Transverse colon (tissue), 4 donors: ENCODE measurements around the gene INTS11. TPM values are rescaled to one million over a fixed set of nuclear protein-coding genes. Genes with fewer than 3 reads are reported as not detected.

ENCODE experiments used
- DNase-seq: peaks from one replicate; pipeline ENCODE4 v3.0.0-alpha.2; 2019
- H3K27ac ChIP-seq, 4 donors: fragments of 200-600 bp; sonication (generic); 2 replicates each; pipeline ENCODE4 v1.5.1; 2016 to 2018; ENCODE audit warnings: inconsistent platforms in 4 of 4
- H3K27me3 ChIP-seq: fragments of 200-600 bp; sonication (generic); 2 replicates; pipeline ENCODE4 v1.5.1; 2017; ENCODE audit warnings: inconsistent platforms
- H3K36me3 ChIP-seq, 4 donors: fragments of 200-600 bp; sonication (generic); 2 replicates each; pipeline ENCODE4 v1.5.1; 2017 to 2019; ENCODE audit warnings: inconsistent platforms in 4 of 4
- H3K4me1 ChIP-seq, 4 donors: fragments of 200-600 bp; sonication (generic); 2 replicates each; pipeline ENCODE4 v1.5.1; 2017 to 2020; ENCODE audit warnings: inconsistent platforms in 4 of 4
- H3K4me3 ChIP-seq, 4 donors: fragments of 200-600 bp; sonication (generic); 1 replicate in 1 of 4; 2 replicates in 3 of 4; pipeline versions ENCODE4 v1.5.1 to v1.6.1; 2017 to 2019; ENCODE audit warnings: inconsistent platforms in 4 of 4
- H3K9me3 ChIP-seq, 2 donors: fragments of 200-600 bp; sonication (generic); 2 replicates each; pipeline ENCODE4 v1.5.1; 2017 to 2019; ENCODE audit warnings: inconsistent platforms in 2 of 2
- EP300 ChIP-seq: sonication (generic); formaldehyde crosslinking; IDR thresholded peaks from one replicate; pipeline ENCODE4 v1.6.1; 2017; ENCODE audit warnings: antibody characterized with exemption, low read depth
- POLR2A ChIP-seq: fragments of 450-650 bp; IDR thresholded peaks from one replicate; pipeline ENCODE4 v1.6.1; 2016; ENCODE audit warnings: antibody characterized with exemption, mild to moderate bottlenecking, moderate library complexity
- POLR2AphosphoS5 ChIP-seq, 3 donors: sonication (generic); formaldehyde crosslinking; IDR thresholded peaks; one replicate each; pipeline ENCODE4 v1.6.1; 2016; ENCODE audit warnings: antibody characterized with exemption in 3 of 3
- WGBS, 2 donors: methylation state at CpG; one replicate each; pipeline ENCODE4 v1.1.5; 2018; ENCODE audit warnings: low coverage in 1 of 2; 5-methylcytosine and 5-hydroxymethylcytosine counted together
- in situ Hi-C, 4 donors: fragments of 200-750 bp; cut with MboI; loops; one replicate each; pipeline versions ENCODE4 v1.15.0 to v1.15.1; 2017; ENCODE audit warnings: low sequenced_read_pairs in 3 of 4, low pct_ligation_motif_present in 1 of 4, low pct_unique_long_range_greater_than_20kb in 1 of 4
- intact Hi-C: fragments of 100-400 bp; cut with DNase I; formaldehyde crosslinking; loops from one replicate; pipeline ENCODE4 v1.15.1; 2023; ENCODE audit warnings: low total_unique reads
- total RNA-seq, 4 donors: library from RNA; depleted of rRNA; stranded (reverse); fragments of >200 nt; gene quantifications; one replicate each; pipeline ENCODE4 v1.1.0, GENCODE V29; 2016
- TF ChIP-seq, protein P1 (sequence below), 5 experiments: fragments of 200-600 bp in 3 of 5; fragments of 450-650 bp in 2 of 5; sonication (generic) in 3 of 5; IDR thresholded peaks; 1 replicate in 2 of 5; 2 replicates in 3 of 5; pipeline ENCODE4 v1.5.1; 2016 to 2017; ENCODE audit warnings: antibody characterized with exemption in 5 of 5, inconsistent platforms in 3 of 5, mild to moderate bottlenecking in 2 of 5, moderate library complexity in 1 of 5

INTS11 gene
- total RNA-seq, 4 donors from 2014 or later: 118 to 424 (median 140) TPM

DNA sequence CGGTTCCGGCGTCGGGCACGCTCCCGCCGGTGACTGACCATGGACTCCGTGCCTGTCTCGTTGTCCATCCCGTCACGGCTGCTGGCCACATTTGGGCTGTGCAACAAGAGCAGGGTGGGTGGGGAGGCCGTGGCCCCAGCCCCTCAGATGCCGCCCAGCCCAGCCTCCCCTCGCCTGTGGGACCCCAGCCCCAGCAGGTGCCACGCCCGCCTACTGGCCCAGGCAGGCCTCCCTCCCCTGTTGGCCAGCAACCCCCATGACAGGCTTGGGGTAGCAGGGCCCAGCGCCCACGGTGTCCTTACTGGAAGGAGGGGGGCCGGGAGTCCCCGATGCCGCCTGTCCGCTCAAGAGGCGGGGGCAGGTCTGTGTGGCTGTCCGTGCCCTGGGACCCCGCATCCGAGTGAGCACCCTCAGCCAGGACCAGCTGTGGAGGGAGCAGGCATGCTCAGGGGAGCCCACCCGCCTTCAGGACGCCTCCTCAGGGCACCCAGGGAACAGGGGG, 17.7 kb upstream of the INTS11 start:
- no peak overlapping the region for H3K27ac ChIP-seq
- DNase-seq: no peak
- intact Hi-C loops: no loop called here
- peaks cover 0 to 3% (median 0%) of the 10 kb centered on the region in 4 donors for H3K36me3 ChIP-seq
- TF ChIP-seq POLR2A (no peak), POLR2AphosphoS5 (IDR thresholded peaks at IDR 0.05) (no peak), EP300 (no peak)
- TF ChIP-seq, protein P1, sequence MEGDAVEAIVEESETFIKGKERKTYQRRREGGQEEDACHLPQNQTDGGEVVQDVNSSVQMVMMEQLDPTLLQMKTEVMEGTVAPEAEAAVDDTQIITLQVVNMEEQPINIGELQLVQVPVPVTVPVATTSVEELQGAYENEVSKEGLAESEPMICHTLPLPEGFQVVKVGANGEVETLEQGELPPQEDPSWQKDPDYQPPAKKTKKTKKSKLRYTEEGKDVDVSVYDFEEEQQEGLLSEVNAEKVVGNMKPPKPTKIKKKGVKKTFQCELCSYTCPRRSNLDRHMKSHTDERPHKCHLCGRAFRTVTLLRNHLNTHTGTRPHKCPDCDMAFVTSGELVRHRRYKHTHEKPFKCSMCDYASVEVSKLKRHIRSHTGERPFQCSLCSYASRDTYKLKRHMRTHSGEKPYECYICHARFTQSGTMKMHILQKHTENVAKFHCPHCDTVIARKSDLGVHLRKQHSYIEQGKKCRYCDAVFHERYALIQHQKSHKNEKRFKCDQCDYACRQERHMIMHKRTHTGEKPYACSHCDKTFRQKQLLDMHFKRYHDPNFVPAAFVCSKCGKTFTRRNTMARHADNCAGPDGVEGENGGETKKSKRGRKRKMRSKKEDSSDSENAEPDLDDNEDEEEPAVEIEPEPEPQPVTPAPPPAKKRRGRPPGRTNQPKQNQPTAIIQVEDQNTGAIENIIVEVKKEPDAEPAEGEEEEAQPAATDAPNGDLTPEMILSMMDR (IDR thresholded peaks at IDR 0.05): no peak
- H3K9me3 ChIP-seq: no peaks in the 10 kb centered on the region
- H3K4me1 ChIP-seq: peaks cover 23 to 28% (median 24%) of the 10 kb centered on the region in 4 donors
- 94% methylated on average over 23 of the region's 28 CpGs; no CpG with 5 or more reads in 1 of the 2 donors for WGBS, 2 donors
- no peaks in the 10 kb centered on the region for H3K27me3 ChIP-seq
- in situ Hi-C loops: no loop called here
- no peak overlapping the region for H3K4me3 ChIP-seq

DNA sequence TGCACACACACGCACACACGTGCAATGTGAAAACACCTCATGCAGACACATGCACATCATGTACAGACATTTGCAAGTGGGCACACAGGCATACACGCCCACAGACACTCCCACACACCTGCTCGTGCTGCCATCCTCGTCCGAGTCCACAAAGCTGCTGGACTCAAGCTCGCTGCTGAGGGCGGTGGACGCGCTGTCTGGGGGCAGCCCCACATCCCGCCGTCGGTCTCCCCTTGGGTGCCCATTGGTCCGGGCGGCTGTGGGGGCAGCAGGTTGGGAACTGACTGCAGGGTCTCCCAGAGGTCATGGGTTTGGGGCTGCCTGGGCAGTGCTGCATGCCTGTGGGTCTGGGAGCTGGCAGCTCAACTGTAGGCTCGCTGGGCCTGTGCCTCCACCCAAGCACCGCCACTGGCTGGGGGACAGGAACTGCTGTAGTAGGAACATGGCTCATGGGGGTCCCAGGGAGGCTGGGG, 17.1 kb upstream of the INTS11 start:
- H3K9me3 ChIP-seq: no peaks in the 10 kb centered on the region
- TF ChIP-seq, protein P1 (IDR thresholded peaks at IDR 0.05): no peak
- no peak for TF ChIP-seq POLR2A
- no peak for TF ChIP-seq EP300
- TF ChIP-seq POLR2AphosphoS5 (IDR thresholded peaks at IDR 0.05): no peak

DNA sequence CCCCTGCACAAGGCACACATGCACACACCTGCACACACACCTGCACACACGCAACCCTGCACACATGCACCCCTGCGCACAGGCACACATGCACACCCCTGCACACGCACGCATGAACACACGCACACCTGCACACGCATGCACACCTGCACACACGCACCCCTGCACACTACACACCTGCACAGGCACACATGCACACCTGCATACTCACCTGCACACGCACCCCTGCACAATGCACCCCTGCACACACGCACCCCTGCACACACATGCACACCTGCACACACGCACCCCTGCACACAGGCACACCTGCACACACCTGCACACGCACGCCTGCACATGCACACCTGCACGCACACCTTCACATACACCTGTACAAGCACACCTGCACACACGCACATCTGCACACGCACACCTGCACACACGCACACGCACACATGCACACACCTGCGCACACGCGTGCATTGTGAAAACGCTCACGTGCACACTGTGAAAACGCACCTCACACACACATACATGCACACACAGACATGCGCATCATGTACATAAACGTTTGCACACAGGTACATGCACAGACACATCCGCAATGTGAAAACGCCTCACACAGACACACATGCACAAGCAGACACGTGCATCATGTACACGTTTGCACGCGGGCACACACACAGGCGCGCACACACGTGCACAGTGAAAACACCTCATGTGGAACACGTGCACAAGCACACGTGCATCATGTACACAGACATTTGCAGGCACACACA, 16.5 kb upstream of the INTS11 start:
- WGBS, 2 donors: 89 to 93% methylated on average over 18 to 36 of the region's 36 CpGs
- Histone ChIP-seq H3K27ac (no peak overlapping the region), H3K4me1 (peaks cover 11 to 17% (median 13%) of the 10 kb centered on the region in 4 donors), H3K36me3 (peaks cover 0 to 3% (median 0%) of the 10 kb centered on the region in 4 donors), H3K27me3 (no peaks in the 10 kb centered on the region), H3K9me3 (no peaks in the 10 kb centered on the region), H3K4me3 (no peak overlapping the region)
- intact Hi-C loops (no loop called here), in situ Hi-C loops (no loop called here)
- TF ChIP-seq POLR2A: no peak
- DNase-seq: no peak

More for the DNA sequence above, 17.1 kb upstream of the INTS11 start:
- in situ Hi-C loops (no loop called here), intact Hi-C loops (no loop called here)
- Histone ChIP-seq H3K4me3 (no peak overlapping the region), H3K36me3 (peaks cover 0 to 3% (median 0%) of the 10 kb centered on the region in 4 donors), H3K4me1 (peaks cover 18 to 23% (median 19%) of the 10 kb centered on the region in 4 donors), H3K27me3 (no peaks in the 10 kb centered on the region), H3K27ac (no peak overlapping the region)
- no peak for DNase-seq
- WGBS, 2 donors: 93% methylated on average over 17 of the region's 17 CpGs; no CpG with 5 or more reads in 1 of the 2 donors

DNA sequence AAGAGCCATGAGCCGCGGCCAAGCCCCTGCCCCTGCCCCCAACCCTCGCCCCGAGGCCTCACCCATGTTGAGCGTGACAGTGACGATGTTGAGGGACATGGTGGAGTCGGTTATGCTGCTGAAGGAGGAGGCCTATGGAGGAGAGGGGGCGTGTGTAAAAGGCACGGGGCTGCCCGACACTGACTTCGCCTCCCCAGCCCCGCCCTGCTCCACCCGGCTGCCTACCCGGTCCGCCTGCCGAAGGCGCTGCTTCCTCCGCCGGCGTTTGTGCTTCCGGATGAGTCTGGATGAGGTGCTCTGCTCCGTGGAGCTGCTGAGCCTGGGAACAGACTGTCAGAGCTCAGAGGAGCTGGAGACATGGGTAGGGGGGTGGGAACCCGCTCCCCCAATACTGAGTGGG, 15.7 kb upstream of the INTS11 start:
- in situ Hi-C loops: no loop called here
- 88% methylated on average over 23 of the region's 23 CpGs; no CpG with 5 or more reads in 1 of the 2 donors for WGBS, 2 donors
- H3K4me1 ChIP-seq: peaks cover 4 to 9% (median 5%) of the 10 kb centered on the region in 4 donors
- TF ChIP-seq, protein P1 (IDR thresholded peaks at IDR 0.05): no peak
- TF ChIP-seq POLR2AphosphoS5 (IDR thresholded peaks at IDR 0.05): no peak
- TF ChIP-seq EP300: no peak
- H3K27ac ChIP-seq: no peak overlapping the region
- H3K36me3 ChIP-seq: peaks cover 0 to 3% (median 0%) of the 10 kb centered on the region in 4 donors
- intact Hi-C loops: no loop called here
- no peak overlapping the region for H3K4me3 ChIP-seq
- DNase-seq: no peak
- no peaks in the 10 kb centered on the region for H3K27me3 ChIP-seq
- H3K9me3 ChIP-seq: no peaks in the 10 kb centered on the region
